MM.1S (cell line): ENCODE measurements around the gene GNG12.

Experiments used
- CTCF ChIP-seq: fragments of 300-600 bp; sonication (generic); IDR thresholded peaks from 2 replicates; pipeline ENCODE4 v1.5.1; 2016; ENCODE audit warnings: antibody characterized with exemption, low read length, mixed read lengths
- EZH2 ChIP-seq: fragments of 300-600 bp; sonication (generic); optimal IDR thresholded peaks from 2 replicates; pipeline ENCODE3; 2017; ENCODE audit warnings: low read depth, mild to moderate bottlenecking, antibody characterized with exemption, low read length, mixed read lengths
- EZH2phosphoT487 ChIP-seq: fragments of 300-600 bp; sonication (generic); IDR thresholded peaks from 2 replicates; pipeline ENCODE4 v1.6.1; 2018; ENCODE audit warnings: antibody characterized with exemption, low read length

GRCh38 chr1:67713057-67713846, 120.0 kb downstream of the GNG12 start:
- TF ChIP-seq CTCF (no peak), EZH2 (no peak), EZH2phosphoT487 (no peak)
